ENCODE measurements around the gene RPS10. TPM values are rescaled to one million over a fixed set of nuclear protein-coding genes. Genes with fewer than 3 reads are reported as not detected.

The RPS10 gene
- total RNA-seq, 1 donor from 2014 or later: 1,455 TPM

GRCh38 chr6:34369385-34369784 lies 56.5 kb downstream of the RPS10 start:
- DNase-seq: no peak

Other genes starting within 250 kb of the RPS10 start
- 38.5 TPM for gene HMGA1, start 189.2 kb downstream of the RPS10 start, total RNA-seq
- gene SMIM29, start 177.1 kb downstream of the RPS10 start, total RNA-seq: 4.0 TPM
- 21.3 TPM for gene NUDT3, start 33.4 kb downstream of the RPS10 start, total RNA-seq
- not detected for gene PACSIN1, start 40.0 kb upstream of the RPS10 start, total RNA-seq
- gene SPDEF, start 130.3 kb upstream of the RPS10 start, total RNA-seq: 0.89 TPM

All from skin of body (tissue), 2 donors.